Osteocyte (in vitro differentiated cells): ENCODE measurements around the gene BORCS8. TPM values are rescaled to one million over a fixed set of nuclear protein-coding genes. Genes with fewer than 3 reads are reported as not detected.
A peak's percentile ranks its signal among the peaks of the same experiment; 100 is the strongest.

Source experiments
- DNase-seq: peaks from one replicate; pipeline ENCODE4 v3.0.0; 2021; ENCODE audit warnings: mixed read lengths; ENCODE audit not compliant: unreplicated experiment; ENCODE audit errors: extremely low spot score
- H3K27ac Mint-ChIP-seq: one replicate; pipeline ENCODE4 v1.8.0; 2021; ENCODE audit warnings: mild to moderate bottlenecking, mixed read lengths; ENCODE audit not compliant: unreplicated experiment
- H3K27me3 Mint-ChIP-seq: one replicate; pipeline ENCODE4 v1.8.0; 2021; ENCODE audit warnings: mixed read lengths; ENCODE audit not compliant: unreplicated experiment
- H3K36me3 Mint-ChIP-seq: one replicate; pipeline ENCODE4 v1.8.0; 2021; ENCODE audit warnings: mixed read lengths; ENCODE audit not compliant: unreplicated experiment
- H3K4me1 Mint-ChIP-seq: one replicate; pipeline ENCODE4 v1.8.0; 2021; ENCODE audit warnings: mixed read lengths; ENCODE audit not compliant: unreplicated experiment
- H3K4me3 Mint-ChIP-seq: one replicate; pipeline ENCODE4 v1.8.0; 2021; ENCODE audit warnings: mild to moderate bottlenecking, moderate library complexity, mixed read lengths; ENCODE audit not compliant: unreplicated experiment
- H3K9me3 Mint-ChIP-seq: one replicate; pipeline ENCODE4 v1.8.0; 2021; ENCODE audit warnings: mixed read lengths; ENCODE audit not compliant: unreplicated experiment
- total RNA-seq: library from RNA; stranded (reverse); gene quantifications from 2 replicates; pipeline ENCODE4 v1.2.1, GENCODE V29; 2021
- TF ChIP-seq, protein P1 (sequence below): fragments of 200-600 bp; sonication (generic); IDR thresholded peaks from 2 replicates; pipeline ENCODE4 v1.5.0; 2021; ENCODE audit warnings: antibody characterized with exemption, mild to moderate bottlenecking, moderate library complexity

The BORCS8 gene
- total RNA-seq, 1 donor from 2014 or later, result 24.4 TPM

GRCh38 chr19:19227217-19227616, 35.3 kb upstream of the BORCS8 start:
- peaks cover 30% of the 10 kb centered on the region for H3K27me3 Mint-ChIP-seq
- H3K27ac Mint-ChIP-seq, result no peak overlapping the region
- no peaks in the 10 kb centered on the region for H3K36me3 Mint-ChIP-seq
- TF ChIP-seq, protein P1, sequence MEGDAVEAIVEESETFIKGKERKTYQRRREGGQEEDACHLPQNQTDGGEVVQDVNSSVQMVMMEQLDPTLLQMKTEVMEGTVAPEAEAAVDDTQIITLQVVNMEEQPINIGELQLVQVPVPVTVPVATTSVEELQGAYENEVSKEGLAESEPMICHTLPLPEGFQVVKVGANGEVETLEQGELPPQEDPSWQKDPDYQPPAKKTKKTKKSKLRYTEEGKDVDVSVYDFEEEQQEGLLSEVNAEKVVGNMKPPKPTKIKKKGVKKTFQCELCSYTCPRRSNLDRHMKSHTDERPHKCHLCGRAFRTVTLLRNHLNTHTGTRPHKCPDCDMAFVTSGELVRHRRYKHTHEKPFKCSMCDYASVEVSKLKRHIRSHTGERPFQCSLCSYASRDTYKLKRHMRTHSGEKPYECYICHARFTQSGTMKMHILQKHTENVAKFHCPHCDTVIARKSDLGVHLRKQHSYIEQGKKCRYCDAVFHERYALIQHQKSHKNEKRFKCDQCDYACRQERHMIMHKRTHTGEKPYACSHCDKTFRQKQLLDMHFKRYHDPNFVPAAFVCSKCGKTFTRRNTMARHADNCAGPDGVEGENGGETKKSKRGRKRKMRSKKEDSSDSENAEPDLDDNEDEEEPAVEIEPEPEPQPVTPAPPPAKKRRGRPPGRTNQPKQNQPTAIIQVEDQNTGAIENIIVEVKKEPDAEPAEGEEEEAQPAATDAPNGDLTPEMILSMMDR, result no peak
- no peak overlapping the region for H3K4me3 Mint-ChIP-seq
- no peak for DNase-seq
- H3K9me3 Mint-ChIP-seq, result no peaks in the 10 kb centered on the region
- no peaks in the 10 kb centered on the region for H3K4me1 Mint-ChIP-seq

GRCh38 chr19:19226663-19227062, 34.7 kb upstream of the BORCS8 start:
- peaks cover 29% of the 10 kb centered on the region for H3K27me3 Mint-ChIP-seq
- H3K4me3 Mint-ChIP-seq, result no peak overlapping the region
- H3K36me3 Mint-ChIP-seq, result no peaks in the 10 kb centered on the region
- H3K9me3 Mint-ChIP-seq, result no peaks in the 10 kb centered on the region
- DNase-seq, result no peak
- TF ChIP-seq, protein P1, result no peak
- no peaks in the 10 kb centered on the region for H3K4me1 Mint-ChIP-seq
- H3K27ac Mint-ChIP-seq, result no peak overlapping the region

DNA sequence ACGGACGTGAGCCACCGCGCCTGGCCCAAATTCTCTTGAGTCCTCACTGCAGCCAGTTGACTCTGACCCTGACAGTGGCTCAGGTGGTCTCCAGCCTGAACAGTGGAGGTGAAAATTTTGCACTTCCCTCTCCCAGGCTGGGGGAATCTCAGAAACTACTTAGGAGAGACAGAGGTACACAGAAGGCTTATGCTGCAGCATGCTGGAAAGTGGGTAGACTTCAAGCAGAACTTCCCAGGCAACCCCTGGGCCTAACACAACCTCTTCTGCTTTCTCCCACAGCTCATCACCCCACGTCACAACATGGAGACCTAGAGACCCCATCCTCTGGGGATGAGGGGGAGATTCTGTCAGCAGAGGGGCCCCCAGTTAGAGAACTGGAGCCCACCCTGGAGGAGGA, 34.3 kb upstream of the BORCS8 start:
- no peaks in the 10 kb centered on the region for H3K9me3 Mint-ChIP-seq
- TF ChIP-seq, protein P1, result no peak
- H3K27me3 Mint-ChIP-seq, result peaks cover 29% of the 10 kb centered on the region
- no peak for DNase-seq
- no peak overlapping the region for H3K4me3 Mint-ChIP-seq
- no peaks in the 10 kb centered on the region for H3K36me3 Mint-ChIP-seq
- H3K4me1 Mint-ChIP-seq, result no peaks in the 10 kb centered on the region
- no peak overlapping the region for H3K27ac Mint-ChIP-seq

- H3K27ac Mint-ChIP-seq, result no peak overlapping the region
- no peaks in the 10 kb centered on the region for H3K9me3 Mint-ChIP-seq
- no peak for DNase-seq
- H3K36me3 Mint-ChIP-seq, result no peaks in the 10 kb centered on the region
- no peaks in the 10 kb centered on the region for H3K4me1 Mint-ChIP-seq
- peaks cover 29% of the 10 kb centered on the region for H3K27me3 Mint-ChIP-seq
- peak overlapping the region; percentile 60 for H3K4me3 Mint-ChIP-seq
- TF ChIP-seq, protein P1, result peak; percentile 54
These were observed 33.0 kb upstream of the BORCS8 start for GRCh38 chr19:19224852-19225494.

GRCh38 chr19:19224150-19224851, 32.3 kb upstream of the BORCS8 start:
- H3K36me3 Mint-ChIP-seq, result no peaks in the 10 kb centered on the region
- no peak overlapping the region for H3K27ac Mint-ChIP-seq
- TF ChIP-seq, protein P1, result no peak
- DNase-seq, result no peak
- no peaks in the 10 kb centered on the region for H3K4me1 Mint-ChIP-seq
- no peak overlapping the region for H3K4me3 Mint-ChIP-seq
- peaks cover 29% of the 10 kb centered on the region for H3K27me3 Mint-ChIP-seq
- no peaks in the 10 kb centered on the region for H3K9me3 Mint-ChIP-seq
